HG03045 (cell line): ENCODE measurements around the gene KIAA1191.
"Not testable (repeated sequence)": the region's sequence is repeated elsewhere in the genome, so short reads cannot be mapped to it uniquely, and the experiment has no call there.

Experiments
- ATAC-seq: cut with Tn5 transposase; IDR thresholded peaks from one replicate; pipeline ENCODE4 v1.9.1; 2021; ENCODE audit warnings: mild to moderate bottlenecking, moderate library complexity; ENCODE audit not compliant: unreplicated experiment

The KIAA1191 gene

GRCh38 chr5:176361437-176362232 lies at the start of gene KIAA1191:
Gene KIAA1191, minus strand, starts transcription at chr5:176361764. Its CDS starts 2,256 bp downstream, at chr5:176359508.
- peak; percentile 86 for ATAC-seq

- ATAC-seq: no peak
Observed at GRCh38 chr5:176410486-176411180, 49.1 kb upstream of the KIAA1191 start.

GRCh38 chr5:176409765-176410164 lies 48.2 kb upstream of the KIAA1191 start:
- ATAC-seq: no peak

- ATAC-seq: no peak
Observed at GRCh38 chr5:176408590-176408989, 47.0 kb upstream of the KIAA1191 start.

GRCh38 chr5:176408252-176408573 lies 46.6 kb upstream of the KIAA1191 start:
- ATAC-seq: not testable (repeated sequence)

- no peak for ATAC-seq
Observed at GRCh38 chr5:176407456-176408251, 46.1 kb upstream of the KIAA1191 start.

GRCh38 chr5:176406436-176407052 lies 45.0 kb upstream of the KIAA1191 start:
- no peak for ATAC-seq

GRCh38 chr5:176405656-176406435 lies 44.3 kb upstream of the KIAA1191 start:
- ATAC-seq: no peak

- no peak for ATAC-seq
Observed at GRCh38 chr5:176401281-176402205, 40.0 kb upstream of the KIAA1191 start.

GRCh38 chr5:176400382-176401156 lies 39.0 kb upstream of the KIAA1191 start:
- ATAC-seq: no peak

GRCh38 chr5:176397736-176398420 lies 36.3 kb upstream of the KIAA1191 start:
- no peak for ATAC-seq

- no peak for ATAC-seq
Observed at GRCh38 chr5:176396330-176396729, 34.8 kb upstream of the KIAA1191 start.

- ATAC-seq: no peak
Observed at GRCh38 chr5:176394881-176395675, 33.5 kb upstream of the KIAA1191 start.

- no peak for ATAC-seq
Observed at GRCh38 chr5:176394096-176394495, 32.5 kb upstream of the KIAA1191 start.

- no peak for ATAC-seq
Observed at GRCh38 chr5:176392526-176392925, 31.0 kb upstream of the KIAA1191 start.

GRCh38 chr5:176391999-176392398 lies 30.4 kb upstream of the KIAA1191 start:
- no peak for ATAC-seq

- ATAC-seq: no peak
Observed at GRCh38 chr5:176391479-176391878, 29.9 kb upstream of the KIAA1191 start.
